Measurements from ENCODE around the gene PTTG1IP.

The PTTG1IP gene

DNA sequence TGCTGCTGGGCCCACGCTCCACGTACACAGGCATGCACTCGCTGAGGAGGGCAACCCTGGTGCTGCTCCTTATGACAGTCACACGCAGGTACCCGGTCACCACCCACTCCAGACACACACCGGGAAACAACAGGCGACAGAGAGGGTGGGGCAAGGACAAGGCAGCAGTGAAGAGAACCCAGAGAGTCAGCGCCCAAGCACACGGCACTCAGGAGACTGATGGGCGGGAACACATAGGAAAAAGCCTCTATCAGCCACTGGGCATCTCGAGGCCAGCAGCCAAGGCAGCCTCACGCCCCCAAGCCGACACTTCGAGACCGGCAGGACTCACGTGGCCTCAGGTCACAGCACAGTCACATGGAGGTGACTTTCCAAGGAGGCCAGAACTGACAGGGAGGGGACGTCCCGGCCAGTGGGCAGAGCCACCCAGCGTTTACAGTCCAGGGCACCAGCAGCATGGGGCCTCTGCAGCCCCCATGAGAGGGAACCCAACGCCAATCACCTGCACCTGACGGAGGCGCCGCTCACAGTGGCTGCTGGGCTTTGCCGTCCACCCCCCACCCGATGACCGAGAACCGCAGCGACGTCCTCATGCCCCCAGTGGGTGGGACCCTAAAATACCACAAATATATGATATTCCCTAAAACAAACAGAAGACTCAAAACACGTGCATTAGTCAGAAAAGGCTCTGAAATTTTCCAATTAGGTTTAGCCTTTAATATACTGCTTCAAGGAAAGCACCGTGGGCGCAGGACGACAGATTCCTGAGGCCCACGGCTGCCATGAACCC, 19.7 kb downstream of the PTTG1IP start:
- no peak for DNase-seq (ENCODE audit: low read depth)
- H3K4me3 ChIP-seq (ENCODE audit: low read length) = no peak overlapping the region
- TF ChIP-seq, protein P1, sequence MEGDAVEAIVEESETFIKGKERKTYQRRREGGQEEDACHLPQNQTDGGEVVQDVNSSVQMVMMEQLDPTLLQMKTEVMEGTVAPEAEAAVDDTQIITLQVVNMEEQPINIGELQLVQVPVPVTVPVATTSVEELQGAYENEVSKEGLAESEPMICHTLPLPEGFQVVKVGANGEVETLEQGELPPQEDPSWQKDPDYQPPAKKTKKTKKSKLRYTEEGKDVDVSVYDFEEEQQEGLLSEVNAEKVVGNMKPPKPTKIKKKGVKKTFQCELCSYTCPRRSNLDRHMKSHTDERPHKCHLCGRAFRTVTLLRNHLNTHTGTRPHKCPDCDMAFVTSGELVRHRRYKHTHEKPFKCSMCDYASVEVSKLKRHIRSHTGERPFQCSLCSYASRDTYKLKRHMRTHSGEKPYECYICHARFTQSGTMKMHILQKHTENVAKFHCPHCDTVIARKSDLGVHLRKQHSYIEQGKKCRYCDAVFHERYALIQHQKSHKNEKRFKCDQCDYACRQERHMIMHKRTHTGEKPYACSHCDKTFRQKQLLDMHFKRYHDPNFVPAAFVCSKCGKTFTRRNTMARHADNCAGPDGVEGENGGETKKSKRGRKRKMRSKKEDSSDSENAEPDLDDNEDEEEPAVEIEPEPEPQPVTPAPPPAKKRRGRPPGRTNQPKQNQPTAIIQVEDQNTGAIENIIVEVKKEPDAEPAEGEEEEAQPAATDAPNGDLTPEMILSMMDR (conservative IDR thresholded peaks at IDR 0.05; ENCODE audit: low read depth, low read length) = no peak

GRCh38 chr21:44850905-44851657, 22.4 kb downstream of the PTTG1IP start:
- DNase-seq (ENCODE audit: low read depth) = no peak
- TF ChIP-seq, protein P1 (conservative IDR thresholded peaks at IDR 0.05; ENCODE audit: low read depth, low read length) = no peak
- no peak overlapping the region for H3K4me3 ChIP-seq (ENCODE audit: low read length)

- no peak overlapping the region for H3K4me3 ChIP-seq (ENCODE audit: low read length)
- TF ChIP-seq, protein P1 (conservative IDR thresholded peaks at IDR 0.05; ENCODE audit: low read depth, low read length) = no peak
- no peak for DNase-seq (ENCODE audit: low read depth)
These were observed 23.2 kb downstream of the PTTG1IP start for GRCh38 chr21:44850208-44850800.

DNA sequence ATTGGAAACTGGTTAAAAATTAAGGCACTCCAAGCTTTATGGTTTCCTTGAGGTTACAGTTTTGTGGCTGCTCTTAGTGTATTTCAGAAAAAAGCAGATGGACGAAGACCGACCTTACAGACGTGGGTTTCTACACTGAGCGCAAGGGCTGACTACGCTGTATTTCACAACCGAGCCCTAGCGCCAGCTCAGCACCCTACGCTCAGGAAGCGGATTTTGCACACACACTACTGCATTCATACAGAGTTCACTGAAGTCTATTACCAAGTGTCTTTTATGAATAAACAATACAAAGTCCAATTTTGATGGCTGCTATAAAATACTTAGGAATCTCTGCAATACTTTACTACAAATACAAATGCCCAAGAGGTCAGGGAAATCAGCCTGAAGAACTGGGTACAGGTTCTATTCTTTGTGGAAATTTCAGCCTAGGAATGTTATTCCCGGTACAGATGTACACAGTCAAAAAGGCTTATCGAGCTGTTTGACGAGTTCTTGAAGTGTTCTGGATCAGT, 23.8 kb downstream of the PTTG1IP start:
- no peak for DNase-seq (ENCODE audit: low read depth)

GRCh38 chr21:44848821-44849521, 24.5 kb downstream of the PTTG1IP start:
- no peak for DNase-seq (ENCODE audit: low read depth)
- H3K4me3 ChIP-seq (ENCODE audit: low read length) = no peak overlapping the region
- TF ChIP-seq, protein P1 (conservative IDR thresholded peaks at IDR 0.05; ENCODE audit: low read depth, low read length) = no peak

More for the DNA sequence above, 23.8 kb downstream of the PTTG1IP start:
- no peak overlapping the region for H3K4me3 ChIP-seq (ENCODE audit: low read length)
- TF ChIP-seq, protein P1 (conservative IDR thresholded peaks at IDR 0.05; ENCODE audit: low read depth, low read length) = no peak

DNA sequence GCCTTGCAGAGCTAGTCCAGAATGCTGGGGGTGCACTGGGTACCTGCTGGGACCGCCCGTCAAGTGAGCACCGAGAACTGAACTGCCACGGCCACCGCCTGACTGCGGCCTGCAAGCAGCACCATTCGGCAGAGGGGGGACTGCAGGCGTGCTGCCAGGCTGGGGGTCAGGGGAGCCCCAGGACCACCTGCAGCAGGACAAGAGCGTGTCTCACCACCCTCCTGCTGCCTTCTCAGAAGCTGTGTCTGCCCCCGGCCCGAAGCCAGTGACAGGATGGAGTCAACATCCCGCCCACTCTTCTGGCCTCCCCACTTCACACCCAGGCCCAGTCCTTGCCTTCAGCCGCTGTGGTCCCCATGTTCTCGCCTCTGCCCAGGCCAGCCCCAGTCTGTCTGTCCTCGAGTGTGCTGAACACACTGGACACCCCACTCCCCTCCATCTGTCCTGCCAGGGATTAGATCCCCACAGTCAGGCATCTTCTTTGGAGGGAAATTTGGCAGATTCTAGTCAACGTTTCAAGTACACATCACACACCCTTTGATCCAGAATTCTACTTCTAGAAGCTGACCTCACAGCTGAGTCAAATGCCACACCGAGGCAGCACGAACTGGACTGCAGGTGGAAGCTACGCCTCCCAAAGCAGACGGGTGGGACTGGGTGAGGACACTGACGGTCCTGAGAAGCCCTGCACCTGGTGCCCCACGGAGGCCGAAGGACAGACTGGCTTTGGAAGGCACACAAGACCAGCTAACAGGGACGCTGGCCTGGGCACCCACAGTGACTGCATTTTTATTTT, 26.0 kb downstream of the PTTG1IP start:
- DNase-seq (ENCODE audit: low read depth) = no peak
- no peak overlapping the region for H3K4me3 ChIP-seq (ENCODE audit: low read length)
- TF ChIP-seq, protein P1 (conservative IDR thresholded peaks at IDR 0.05; ENCODE audit: low read depth, low read length) = no peak
